GM21576 (cell line): ENCODE data around the gene DCBLD1.

Experiments used
- ATAC-seq: cut with Tn5 transposase; IDR thresholded peaks from one replicate; pipeline ENCODE4 v1.9.1; 2021; ENCODE audit warnings: mild to moderate bottlenecking, moderate library complexity; ENCODE audit not compliant: unreplicated experiment

DCBLD1 gene

GRCh38 chr6:117525607-117526006 lies 43.1 kb downstream of the DCBLD1 start:
- ATAC-seq = no peak

GRCh38 chr6:117530467-117531242 lies 48.2 kb downstream of the DCBLD1 start:
- ATAC-seq = no peak

GRCh38 chr6:117531346-117531745 lies 48.9 kb downstream of the DCBLD1 start:
- no peak for ATAC-seq

GRCh38 chr6:117531809-117532725 lies 49.6 kb downstream of the DCBLD1 start:
- ATAC-seq = no peak

GRCh38 chr6:117533775-117534174 lies 51.3 kb downstream of the DCBLD1 start:
- ATAC-seq = no peak

- no peak for ATAC-seq
These were observed 52.5 kb downstream of the DCBLD1 start for GRCh38 chr6:117534974-117535373.

- ATAC-seq = no peak
These were observed 53.8 kb downstream of the DCBLD1 start for GRCh38 chr6:117536317-117536716.

GRCh38 chr6:117538615-117539014 lies 56.1 kb downstream of the DCBLD1 start:
- ATAC-seq = no peak

GRCh38 chr6:117540670-117541069 lies 58.2 kb downstream of the DCBLD1 start:
- no peak for ATAC-seq

GRCh38 chr6:117542493-117542892 lies 60.0 kb downstream of the DCBLD1 start:
- no peak for ATAC-seq

- no peak for ATAC-seq
These were observed 62.2 kb downstream of the DCBLD1 start for GRCh38 chr6:117544716-117545115.

- no peak for ATAC-seq
These were observed 62.7 kb downstream of the DCBLD1 start for GRCh38 chr6:117545161-117545595.

GRCh38 chr6:117546674-117547073 lies 64.2 kb downstream of the DCBLD1 start:
- no peak for ATAC-seq

GRCh38 chr6:117547688-117548621 lies 65.5 kb downstream of the DCBLD1 start:
- peak; percentile 51 for ATAC-seq

- no peak for ATAC-seq
These were observed 66.4 kb downstream of the DCBLD1 start for GRCh38 chr6:117548797-117549301.

- no peak for ATAC-seq
These were observed 67.1 kb downstream of the DCBLD1 start for GRCh38 chr6:117549611-117550010.

- no peak for ATAC-seq
These were observed 67.7 kb downstream of the DCBLD1 start for GRCh38 chr6:117550078-117550600.

- ATAC-seq = no peak
These were observed 68.3 kb downstream of the DCBLD1 start for GRCh38 chr6:117550618-117551242.

GRCh38 chr6:117552618-117553017 lies 70.1 kb downstream of the DCBLD1 start:
- ATAC-seq = no peak

GRCh38 chr6:117553142-117553541 lies 70.7 kb downstream of the DCBLD1 start:
- no peak for ATAC-seq
